Islet precursor cell (in vitro differentiated cells): ENCODE data around the gene LPCAT1.

Source experiments
- DNase-seq: peaks from one replicate; pipeline ENCODE4 v3.0.0-alpha.2; 2018

The LPCAT1 gene

DNA sequence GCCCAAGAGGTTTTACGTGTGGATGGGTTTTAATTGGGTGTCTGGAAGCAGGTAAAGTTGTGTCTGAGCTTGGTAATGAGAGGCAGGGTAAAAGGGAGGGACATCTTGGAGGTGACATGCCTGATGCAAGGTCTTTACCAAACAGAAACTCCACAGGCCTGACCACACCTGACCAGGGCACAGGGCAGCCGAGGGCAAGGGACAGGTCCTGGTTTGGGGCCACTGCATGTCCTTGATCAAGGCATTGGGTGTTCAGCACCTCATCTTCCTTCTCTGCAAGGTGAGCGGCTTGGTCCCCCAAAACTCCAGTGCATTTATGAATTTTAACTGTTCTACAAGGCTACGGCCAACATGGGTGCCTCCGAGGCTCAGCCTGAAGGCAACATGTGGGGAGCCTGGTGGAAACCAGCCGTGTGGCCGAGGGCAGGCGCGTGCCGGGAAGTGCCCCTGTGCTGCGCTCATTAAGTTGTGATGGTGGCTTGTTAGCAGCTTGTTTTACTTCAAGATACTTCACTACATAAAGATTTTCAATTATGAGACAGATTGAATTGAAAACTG is 30.7 kb upstream of the LPCAT1 start:
- DNase-seq = no peak

DNA sequence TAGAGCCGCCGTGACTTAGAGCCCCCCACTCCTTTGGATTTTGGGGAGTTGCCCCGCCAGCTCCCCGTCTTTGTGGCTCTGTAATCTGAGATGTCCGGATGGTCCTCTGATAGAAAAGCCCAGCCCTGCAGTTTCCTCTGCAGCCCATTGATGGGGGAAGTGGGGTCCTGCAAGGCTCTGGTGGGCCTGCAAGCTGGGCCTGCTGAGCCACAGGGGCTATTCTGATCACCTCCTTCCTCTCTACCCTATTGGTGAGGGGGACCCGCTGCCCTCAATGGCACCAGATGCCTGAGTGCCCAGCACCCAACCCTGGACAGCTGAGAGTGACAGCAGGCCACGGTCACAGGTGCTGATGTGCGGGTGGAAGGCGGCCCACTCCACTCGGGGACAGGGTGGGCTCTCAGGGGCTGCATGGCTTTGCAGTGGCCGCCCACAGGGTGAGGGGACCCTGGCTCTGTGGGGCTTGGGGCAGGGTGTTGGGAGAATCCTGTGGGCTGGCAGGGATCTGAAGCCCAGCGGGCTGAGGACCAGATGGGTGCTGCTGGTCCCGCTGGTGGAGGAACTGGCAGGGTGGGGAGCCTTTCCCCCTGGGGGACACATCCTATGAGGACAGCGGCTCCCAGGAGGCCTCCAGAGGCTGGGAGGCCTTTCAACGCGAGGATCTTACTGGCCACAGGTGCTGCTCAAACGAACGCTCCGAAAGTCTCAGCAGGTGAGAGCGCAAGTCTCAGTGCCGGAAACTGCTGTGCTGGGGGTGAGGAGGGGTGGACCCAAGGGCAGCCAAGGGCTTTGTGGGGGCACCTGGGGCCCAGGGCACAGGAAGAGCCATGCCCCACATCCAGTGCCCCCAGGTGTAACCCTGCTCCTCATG is 30.0 kb upstream of the LPCAT1 start:
- no peak for DNase-seq

DNA sequence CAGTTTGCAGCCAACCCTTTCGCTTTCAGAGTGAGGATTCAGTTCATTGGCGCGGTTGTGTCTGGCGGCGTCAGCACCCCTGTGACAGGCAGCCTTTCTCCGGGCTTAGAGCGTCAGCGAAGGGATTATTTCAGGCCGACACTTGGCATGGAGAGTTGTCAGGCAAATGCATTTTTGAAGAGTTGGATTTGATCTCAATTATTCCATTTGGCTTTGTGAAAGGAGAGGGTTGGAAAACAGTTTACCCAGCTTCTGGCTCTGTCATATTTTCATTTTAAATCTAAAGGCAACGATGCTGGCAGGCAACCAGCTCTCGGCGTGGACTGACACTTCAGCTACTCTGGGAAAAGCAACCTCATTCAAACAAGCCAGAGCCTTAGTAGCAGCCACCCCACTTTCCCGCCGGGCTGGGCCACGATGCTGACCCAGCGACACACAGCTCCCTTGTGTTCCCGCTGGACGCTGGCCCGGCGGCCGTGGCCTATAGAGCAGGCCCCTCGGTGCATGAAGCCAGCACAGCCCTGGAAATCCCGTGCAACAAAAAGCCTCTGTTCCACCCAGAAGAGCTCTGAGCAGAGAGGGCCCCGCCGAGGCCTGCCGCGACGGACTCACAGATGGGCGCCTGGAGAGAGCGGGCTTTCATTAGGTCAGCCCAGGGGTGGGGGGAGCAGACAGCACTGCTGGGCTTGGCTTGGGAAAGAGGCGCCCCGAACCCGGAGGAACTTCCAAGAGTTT is 28.9 kb upstream of the LPCAT1 start:
- DNase-seq = peak; percentile 55

DNA sequence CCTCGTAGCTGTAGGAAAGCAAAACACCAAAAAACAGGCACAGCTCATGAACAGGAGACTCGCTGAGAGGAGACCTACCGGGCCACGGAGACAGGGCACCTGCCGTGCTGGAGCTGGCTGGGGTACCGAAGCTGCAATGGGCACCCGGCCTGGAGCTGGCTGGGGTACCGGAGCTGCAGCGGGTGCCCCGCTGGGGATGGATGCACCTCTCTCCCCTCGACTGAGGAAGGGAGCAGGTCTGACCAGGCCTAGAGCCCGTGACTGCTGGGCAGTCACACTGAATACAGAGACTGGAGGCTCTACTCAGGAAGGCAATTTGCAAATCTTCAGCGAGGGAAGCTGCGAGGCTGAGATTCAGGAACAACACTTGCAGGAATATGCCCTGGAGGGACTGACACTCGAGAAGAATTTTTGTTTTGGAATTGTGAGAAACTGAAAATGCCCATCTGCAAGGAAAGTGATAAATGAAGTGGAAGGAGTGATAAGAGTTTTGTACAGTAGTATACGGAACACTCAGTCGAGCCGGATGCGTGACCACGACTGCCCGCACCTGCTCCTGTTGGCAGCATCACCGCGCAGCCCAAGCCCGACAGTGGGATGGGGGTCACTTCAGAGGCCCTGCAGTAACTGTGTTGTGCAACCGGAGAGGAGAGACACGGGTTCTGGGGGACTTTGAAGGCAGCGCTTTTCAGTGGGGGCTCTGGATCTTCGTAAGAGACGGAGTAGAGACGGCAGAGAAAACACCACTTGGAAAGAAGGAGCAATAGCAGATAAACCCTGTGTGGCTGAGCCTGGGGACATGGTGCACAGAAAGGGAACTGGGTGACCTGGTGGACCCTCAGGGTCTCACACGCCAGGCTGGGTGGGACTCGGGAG is 27.9 kb upstream of the LPCAT1 start:
- DNase-seq = peak; percentile 51

DNA sequence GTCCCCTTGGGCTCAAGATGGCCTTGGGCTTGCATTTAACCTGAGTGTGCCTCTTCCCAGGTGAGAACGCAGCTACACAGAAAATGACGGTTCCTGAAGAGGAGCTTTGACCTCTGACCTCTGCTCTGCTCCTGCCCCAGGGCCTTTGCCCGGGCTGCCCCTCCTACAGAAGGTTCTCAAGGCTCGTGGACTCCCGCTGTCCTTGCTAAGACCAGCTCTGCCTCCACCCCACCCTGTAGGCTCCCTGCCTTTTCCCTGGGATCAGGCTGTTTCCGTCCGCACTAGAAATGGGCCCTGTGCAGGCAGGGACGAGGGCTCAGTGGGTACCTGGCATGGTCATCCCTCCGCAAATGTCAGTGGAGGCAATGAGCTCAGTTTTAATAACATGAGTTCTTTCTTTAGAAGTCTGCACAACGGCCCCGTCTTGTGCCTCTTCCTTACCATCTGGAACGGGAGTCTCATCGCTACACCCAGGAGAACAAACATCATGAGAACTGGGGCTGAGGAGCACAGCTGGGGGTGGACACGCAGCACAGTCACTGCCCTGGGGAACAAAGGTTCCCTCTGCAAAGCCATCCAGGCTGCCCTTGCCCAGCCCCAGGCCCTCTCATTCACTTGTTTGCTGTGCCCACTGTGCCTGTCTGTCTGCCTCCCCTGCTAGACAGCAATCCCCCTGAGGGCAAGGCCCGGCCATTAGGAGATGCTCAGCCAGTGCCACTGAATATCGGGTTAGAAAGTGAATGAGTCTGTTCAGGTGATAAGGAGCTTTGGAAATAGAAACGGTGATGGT is 26.7 kb upstream of the LPCAT1 start:
- DNase-seq = no peak

DNA sequence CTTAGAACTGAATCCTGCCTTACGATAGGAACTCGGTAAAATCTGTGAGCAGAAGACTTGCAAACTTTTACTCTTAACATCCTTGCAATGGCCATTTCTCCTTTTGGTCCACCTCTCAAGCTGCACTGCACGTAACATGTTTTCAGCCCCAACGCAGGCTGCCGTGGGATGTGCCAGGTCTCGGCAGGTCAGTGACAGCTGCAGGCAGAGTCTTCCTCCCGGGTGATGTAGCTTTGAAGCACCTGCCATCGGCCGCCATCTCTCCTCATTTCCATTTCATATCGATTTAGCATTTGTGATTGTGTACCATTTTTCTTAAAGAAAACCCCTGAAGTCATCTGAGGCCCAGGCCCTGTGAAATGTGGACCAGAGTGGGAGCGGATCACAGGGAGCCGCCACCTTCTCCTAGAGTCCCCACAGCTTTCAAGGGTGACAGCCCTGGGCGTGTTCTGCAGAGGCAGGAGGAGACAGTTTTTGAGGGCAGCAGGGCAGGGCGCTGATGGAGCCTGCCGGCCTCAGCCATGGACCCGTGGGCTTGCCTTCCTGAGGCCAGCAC is 25.8 kb upstream of the LPCAT1 start:
- no peak for DNase-seq

DNA sequence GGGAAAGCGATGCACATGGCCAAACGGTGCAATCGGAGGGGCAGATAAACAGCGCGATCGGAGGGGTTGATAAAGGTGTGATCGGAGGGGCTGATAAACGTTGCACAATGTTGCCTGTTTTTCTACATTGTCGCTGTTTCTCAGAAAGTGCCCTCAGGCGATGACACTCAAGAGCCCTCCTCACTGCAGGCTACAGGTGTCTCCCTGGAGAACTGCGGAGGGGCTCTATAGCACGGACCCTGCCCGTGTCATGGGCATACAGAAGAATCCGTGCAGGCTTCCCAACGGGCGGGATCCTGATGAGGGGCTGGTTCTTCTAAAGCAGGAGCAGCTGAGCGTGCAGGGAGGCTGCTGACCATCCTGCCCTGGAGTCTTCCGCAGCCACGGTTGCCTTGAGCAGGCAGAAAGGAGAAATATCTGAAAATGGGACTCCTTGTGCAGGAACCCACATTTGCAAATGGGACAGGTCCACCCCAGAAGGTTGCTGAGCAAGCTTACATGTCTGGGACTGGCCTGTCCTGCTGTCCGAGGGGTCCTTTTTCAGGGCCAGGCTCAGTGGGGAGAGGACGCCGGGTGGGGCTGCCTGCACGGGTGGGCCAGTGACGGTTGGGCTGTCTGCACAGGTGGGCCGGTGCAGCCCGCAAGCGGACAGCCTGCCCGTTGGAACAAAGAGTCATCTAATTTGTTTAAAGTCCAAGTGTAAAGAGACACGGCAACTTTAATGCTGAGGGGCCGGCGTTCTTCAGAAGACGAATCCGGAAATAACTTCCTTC is 25.1 kb upstream of the LPCAT1 start:
- peak; percentile 52 for DNase-seq

DNA sequence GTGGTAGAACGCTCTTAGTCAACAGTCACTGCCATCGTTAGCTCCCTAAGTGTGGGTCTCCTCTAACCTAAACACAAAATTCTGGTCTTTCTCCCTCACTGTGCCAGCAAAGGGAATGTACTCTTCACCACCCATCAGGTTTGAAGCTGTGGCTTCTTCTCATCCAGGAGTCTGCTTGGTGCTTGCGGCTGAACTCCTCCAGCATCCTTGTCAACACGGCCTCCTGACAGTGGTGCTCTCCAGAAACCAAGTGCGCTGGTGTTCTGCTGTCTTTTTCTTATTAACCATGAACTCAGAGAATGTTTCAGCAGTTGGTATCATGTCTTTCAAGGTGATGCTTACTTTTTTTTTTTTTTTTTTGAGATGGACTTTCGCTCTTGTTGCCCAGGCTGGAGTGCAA is 23.9 kb upstream of the LPCAT1 start:
- DNase-seq = no peak

DNA sequence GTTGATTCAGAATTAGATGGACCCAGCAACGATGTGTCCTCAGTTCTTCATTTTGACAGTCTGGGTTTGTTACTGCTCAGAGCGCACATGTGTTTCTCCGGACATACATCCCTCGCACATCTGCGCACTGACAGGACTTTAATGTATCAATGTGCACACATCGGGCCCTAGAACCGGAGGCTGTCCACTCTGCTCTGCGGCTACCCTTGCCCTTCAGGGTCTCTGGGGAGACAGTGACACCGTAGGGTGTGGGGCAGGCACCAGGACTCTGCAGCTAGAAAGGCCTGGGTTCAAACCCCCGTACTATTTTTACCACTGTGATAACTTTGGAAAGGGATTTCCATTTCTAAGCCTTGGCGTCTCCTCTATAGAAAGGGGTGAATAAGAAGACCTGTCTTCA is 23.5 kb upstream of the LPCAT1 start:
- DNase-seq = no peak

DNA sequence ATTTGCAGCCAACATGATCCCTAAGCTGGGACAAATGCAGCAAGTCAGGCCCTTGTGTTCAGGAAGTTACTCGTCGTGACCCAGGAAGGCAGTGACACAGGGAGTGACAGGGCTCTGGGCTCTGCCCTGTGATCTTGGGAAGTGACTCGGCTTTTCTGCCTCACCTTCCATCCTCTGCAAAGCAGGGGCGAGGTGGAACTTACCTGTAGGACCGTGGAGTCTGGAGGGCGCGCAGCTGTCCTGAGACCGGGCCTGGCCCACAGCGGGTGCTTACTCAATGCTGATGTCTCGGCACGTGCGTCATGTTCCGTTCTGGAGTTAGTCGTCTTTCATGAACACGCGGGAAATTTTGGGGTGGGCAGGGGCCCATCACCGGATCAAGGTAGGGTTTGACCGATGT is 22.8 kb upstream of the LPCAT1 start:
- DNase-seq = peak; percentile 51

DNA sequence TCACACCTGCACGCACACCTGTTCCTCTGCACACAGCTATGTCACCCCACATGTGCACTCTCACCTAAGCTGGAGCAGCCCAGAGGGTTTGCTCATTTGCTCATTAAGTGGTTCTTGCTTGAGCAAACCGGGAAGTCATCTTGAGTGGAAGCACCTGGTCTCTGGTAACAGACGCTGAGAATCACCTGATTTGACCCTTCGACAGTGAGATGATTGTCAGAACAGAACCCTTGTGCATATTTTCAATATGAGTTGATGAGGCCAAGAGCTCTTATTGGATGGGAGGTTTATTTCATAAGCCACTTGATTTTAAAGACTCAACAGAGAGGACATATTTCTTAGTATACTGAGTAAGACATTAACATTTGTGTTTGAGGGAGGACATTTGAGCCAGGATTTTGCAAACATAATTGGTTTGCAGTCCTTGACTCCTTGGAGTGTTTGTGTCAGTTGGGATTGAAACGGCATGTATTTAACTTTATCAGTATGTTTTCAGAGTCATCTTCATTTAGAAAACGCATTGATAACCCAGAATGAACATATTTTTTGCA is 22.1 kb upstream of the LPCAT1 start:
- no peak for DNase-seq

DNA sequence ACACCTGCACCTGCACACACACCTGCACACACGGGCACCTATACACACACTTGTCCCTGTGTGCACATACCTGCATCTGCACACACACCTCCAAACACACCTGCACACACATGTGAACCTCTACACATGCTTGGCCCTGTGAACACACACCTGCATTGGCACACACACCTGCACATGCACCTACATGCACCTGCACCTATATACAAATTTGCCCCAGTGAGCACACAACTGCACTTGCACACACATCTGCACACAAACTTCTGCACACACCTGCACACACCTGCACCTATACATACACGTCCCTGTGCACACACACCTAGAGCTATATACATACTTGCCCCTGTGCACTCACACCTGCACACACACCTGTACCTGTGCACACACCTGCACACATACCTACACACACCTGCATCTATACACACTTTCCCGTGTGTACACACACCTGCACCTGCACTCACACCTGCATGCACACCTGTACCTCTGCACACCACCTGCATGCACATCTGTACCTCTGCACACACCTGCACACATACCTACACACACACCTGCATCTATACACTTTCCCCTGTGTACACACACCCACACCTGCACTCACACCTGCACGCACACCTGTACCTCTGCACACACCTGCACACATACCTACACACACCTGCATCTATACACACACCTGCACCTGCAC is 21.5 kb upstream of the LPCAT1 start:
- DNase-seq = no peak

DNA sequence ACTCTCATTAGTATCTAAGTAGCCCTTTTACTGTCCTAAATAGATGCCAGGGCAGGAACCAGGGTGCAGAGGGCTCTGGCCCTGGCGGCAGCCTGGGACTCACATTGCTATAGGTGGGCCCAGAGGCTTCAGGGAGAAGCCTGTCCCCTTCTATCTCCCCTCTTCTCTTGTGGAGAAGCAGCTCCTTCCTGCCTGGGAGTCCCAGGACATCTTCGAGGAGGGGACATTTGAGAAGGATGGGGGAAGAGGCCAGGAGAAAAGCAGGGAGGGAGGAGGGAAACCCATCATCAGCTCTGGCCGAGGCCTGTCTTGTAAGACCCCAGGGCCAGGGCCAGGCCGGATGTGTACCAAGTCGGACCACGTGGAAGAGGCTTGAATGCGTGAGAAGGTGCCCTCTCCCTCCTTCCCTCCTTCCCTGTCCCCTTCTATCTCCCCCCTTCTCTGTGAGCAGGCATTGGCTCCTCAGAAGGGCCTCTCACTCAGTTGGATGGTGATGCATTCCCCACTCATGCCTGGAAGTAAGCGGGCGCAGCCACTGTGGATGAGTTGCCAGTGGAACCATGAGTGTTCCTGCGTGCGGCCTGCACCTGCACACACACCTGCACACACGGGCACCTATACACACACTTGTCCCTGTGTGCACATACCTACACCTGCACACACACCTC is 20.7 kb upstream of the LPCAT1 start:
- DNase-seq = peak; percentile 51

DNA sequence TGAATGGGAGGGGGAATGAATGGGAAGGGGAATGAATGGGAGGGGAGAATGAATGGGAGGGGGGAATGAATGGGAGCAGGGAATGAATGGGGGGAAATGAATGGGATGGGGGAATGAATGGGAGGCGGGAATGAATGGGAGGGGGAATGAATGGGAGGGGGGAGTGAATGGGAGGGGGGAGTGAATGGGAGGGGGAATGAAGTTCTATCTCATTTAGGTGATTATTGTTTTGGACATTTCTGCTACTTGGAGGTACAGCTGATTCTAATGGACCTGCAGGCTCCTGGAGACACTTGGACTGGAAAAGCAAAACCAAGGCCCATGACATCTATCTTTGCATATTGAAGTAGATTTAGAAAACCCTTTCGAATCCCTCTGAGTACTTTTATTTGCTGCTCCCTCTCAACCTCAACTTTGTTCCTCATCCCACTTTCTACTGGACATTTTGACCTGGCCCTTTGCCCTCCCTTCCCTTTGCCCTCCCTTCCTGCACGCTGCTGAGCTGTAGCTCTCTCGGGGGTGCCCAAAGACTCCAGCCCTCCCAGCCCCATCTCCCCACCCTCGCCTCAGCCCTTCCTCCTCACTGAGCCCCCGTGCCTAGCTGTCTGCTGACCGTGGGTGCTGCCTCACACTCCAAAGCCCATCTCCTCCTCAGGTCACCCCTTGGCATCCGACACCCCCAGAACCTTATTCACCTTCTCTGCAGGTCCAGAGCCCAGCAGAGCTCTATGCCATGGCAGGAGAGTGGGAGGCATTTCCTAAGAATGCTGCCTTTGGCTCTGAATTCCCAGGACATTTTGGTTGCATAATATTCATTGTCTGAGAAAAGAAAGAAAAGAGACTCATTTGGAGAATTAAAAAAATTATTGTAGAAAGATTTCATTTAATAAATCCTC is 19.9 kb upstream of the LPCAT1 start:
- no peak for DNase-seq

DNA sequence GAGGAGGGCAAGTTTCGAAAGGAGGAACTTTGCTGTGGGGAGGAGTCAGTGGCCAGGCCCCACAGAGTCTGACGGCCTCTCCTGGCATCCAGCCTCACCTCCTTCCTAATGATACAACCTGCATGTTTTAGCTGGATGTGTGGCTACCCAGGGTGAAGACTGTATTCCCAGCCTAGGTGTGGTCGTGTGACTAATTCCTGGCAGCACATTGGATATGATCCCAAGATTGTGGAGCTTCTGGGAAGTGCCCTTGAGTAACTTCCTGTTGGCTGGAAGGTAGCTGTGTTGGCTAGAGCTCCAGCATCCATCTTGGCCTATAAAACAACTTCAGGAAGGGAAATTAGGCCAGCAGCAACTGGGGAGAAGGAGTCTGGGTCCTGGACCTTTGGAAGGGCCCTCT is 19.0 kb upstream of the LPCAT1 start:
- DNase-seq = peak; percentile 52

DNA sequence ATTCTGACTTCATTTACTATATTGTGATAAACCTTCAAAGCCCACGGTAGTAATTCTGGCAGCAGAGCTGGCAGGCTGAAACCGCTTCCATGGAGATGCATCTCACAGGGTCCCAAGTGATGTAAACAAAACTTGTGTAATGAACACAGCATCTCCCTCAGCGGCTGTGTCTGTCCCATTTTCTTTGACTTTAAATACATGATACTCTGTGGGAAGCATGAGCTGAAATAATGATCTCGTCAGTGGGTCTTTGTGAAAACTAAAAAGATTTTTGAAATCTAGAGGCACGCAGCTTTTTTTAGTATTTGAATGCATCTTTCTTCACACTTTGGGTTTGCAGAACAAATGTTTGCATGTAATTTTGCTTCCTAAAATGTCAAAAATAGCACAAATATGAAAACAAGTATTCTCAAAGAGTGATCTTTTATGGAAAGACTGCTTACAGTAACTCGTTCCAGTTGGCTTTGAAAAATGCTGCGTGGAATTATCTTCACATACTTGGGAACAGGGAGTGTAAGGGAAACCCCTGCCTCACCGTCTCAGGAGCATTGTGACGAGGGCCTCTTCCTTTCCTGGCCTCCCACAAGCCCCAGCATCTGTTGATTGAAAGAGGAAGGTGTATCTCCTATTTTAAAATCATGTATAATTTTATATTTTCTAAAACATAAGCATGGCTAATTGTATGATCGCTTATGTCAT is 18.1 kb upstream of the LPCAT1 start:
- no peak for DNase-seq

DNA sequence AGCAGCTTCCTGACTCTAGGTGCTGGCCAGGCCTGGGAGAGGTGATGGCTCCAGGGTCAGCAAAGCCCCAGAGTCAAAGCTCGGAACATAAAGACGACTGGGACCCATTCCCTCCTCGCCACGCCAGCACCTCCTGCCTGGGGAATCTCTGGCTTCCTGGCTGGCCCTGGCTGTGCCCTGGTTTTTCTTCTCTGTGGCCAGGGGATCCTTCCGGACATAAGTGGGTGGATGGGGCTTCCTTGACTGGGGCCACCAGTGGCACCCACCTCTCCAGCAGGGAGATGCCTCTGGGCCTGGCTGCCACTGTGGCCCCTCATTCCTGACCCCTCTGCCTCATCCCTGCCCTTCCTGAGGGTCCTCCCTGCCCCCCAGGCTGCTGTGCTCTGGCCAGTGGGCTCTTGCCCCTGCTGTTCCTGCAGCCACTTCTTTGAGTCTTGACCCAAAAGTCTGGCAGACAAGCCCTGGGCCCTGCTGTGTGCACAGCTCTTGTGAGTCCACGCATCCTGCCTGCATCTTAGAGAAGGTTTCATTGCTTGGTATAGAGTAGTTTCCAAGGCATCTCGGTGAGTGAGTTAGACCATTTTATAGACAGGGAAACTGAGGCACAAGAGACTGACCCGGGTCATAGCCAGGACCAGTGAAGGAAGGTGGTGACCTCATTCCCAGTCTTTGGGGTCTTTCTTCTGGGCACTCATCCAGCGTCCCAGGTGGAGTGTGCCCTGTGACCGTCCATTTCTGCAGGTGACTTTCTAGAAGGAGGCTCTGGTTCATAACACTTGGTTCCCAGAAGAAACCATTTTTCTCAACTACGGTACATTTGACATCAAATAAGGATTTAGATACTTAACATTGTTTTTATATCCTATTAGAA is 17.3 kb upstream of the LPCAT1 start:
- DNase-seq = no peak
